ENCODE data around the gene TSHZ1.
A peak's percentile ranks its signal among the peaks of the same experiment; 100 is the strongest.

TSHZ1 gene

DNA sequence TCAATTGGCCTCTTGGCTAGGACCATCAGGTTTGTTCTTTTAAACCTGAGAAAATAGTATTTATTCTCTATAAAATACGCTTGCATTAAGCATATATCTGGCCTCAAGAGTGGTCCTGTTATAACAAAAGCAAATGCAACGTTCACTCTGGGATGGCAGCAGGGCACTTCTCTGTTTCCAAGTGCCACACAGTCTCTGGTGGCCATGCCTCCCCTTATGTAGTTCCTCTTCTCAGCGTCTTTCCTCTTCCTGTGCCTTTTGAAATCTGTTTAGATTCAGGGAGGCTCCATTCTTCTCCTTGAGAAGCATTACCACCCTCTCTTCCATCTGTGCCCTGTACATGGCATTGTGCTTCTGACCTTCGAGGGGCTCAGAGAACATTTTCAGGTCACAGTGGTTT lies 51.9 kb downstream of the TSHZ1 start:
- no peak overlapping the region for H3K4me3 ChIP-seq (ENCODE audit: low read depth, low read length)
- no peaks in the 10 kb centered on the region for H3K9me3 ChIP-seq (ENCODE audit: control insufficient read depth, insufficient read depth, low read depth, low read length)
- peaks cover 20% of the 10 kb centered on the region for H3K4me1 ChIP-seq (ENCODE audit: control insufficient read depth, insufficient read depth, low read length)
- H3K36me3 ChIP-seq (ENCODE audit: control insufficient read depth in 2 of 2, insufficient read depth in 1 of 2, low read length in 2 of 2) = no peaks in the 10 kb centered on the region
- no peak overlapping the region for H3K27ac ChIP-seq (ENCODE audit: extremely low read depth, low read depth, low read length)
- ChIA-PET CTCF (no interaction called here), POLR2A (no interaction called here)
- TF ChIP-seq KLF7 (tag by site-specific recombination; IDR thresholded peaks at IDR 0.05; ENCODE audit: borderline replicate concordance) = no peak

DNA sequence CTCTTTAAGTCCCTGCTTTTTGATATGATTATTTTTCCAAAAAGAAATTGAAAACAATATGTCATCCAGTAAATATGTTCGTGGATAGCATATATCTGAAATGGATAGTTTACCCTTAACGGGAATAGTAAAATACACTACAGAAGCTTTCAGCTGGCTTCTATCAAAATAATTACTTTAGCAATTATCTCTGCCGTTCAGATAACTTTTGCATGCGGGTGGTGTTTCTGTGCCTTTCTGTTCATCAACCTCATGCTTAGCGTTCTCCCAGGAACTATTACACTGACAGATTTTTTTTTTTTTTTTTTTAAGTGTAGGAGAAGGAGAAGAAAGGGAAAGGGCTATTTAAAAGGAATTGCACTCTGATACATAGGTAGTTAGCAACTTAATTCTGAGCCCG lies 53.6 kb downstream of the TSHZ1 start:
- Histone ChIP-seq H3K27ac (ENCODE audit: extremely low read depth, low read depth, low read length) (no peak overlapping the region), H3K4me1 (ENCODE audit: control insufficient read depth, insufficient read depth, low read length) (peaks cover 20% of the 10 kb centered on the region), H3K36me3 (ENCODE audit: control insufficient read depth in 2 of 2, insufficient read depth in 1 of 2, low read length in 2 of 2) (no peaks in the 10 kb centered on the region), H3K9me3 (ENCODE audit: control insufficient read depth, insufficient read depth, low read depth, low read length) (no peaks in the 10 kb centered on the region), H3K4me3 (ENCODE audit: low read depth, low read length) (no peak overlapping the region)
- ChIA-PET CTCF (interaction anchor here (0.7 to 1.4 kb wide), 2 partner anchors 54 to 215 kb away, joined by 4 to 5 read pairs; no protein-coding TSS in a partner anchor), POLR2A (no interaction called here)
- TF ChIP-seq ZNF549 (tag by site-specific recombination; IDR thresholded peaks at IDR 0.05) (no peak), TCF7L2 (IDR thresholded peaks at IDR 0.05; ENCODE audit: borderline replicate concordance, low read depth, low read length) (no peak), REPIN1 (tag by site-specific recombination; IDR thresholded peaks at IDR 0.05; ENCODE audit: low read depth) (no peak), SETDB1 (IDR thresholded peaks at IDR 0.05; ENCODE audit: insufficient read length, low read length) (no peak), ZNF785 (tag by site-specific recombination; IDR thresholded peaks at IDR 0.05) (no peak), ZBTB8A (tag by site-specific recombination; IDR thresholded peaks at IDR 0.05) (no peak), SP3 (tag by site-specific recombination; IDR thresholded peaks at IDR 0.05) (no peak), ZNF324 (tag by site-specific recombination; IDR thresholded peaks at IDR 0.05) (no peak), ZNF146 (tag by site-specific recombination; IDR thresholded peaks at IDR 0.05) (no peak), ZNF626 (tag by site-specific recombination; IDR thresholded peaks at IDR 0.05) (no peak), ZNF707 (tag by site-specific recombination; IDR thresholded peaks at IDR 0.05) (no peak), PRDM1 (tag by site-specific recombination; IDR thresholded peaks at IDR 0.05) (0 out of 2 replicates have a peak, but pooled peaks have one; percentile 12), GLIS1 (tag by site-specific recombination; IDR thresholded peaks at IDR 0.05) (peak; percentile 46), ZNF133 (tag by site-specific recombination; IDR thresholded peaks at IDR 0.05) (no peak), ZSCAN30 (tag by site-specific recombination; IDR thresholded peaks at IDR 0.05) (no peak), ZFP3 (tag by site-specific recombination; IDR thresholded peaks at IDR 0.05; ENCODE audit: low read depth) (no peak), ZNF596 (tag by site-specific recombination; IDR thresholded peaks at IDR 0.05) (no peak), ZNF16 (tag by site-specific recombination; IDR thresholded peaks at IDR 0.05; ENCODE audit: low read depth) (no peak), ZNF837 (tag by site-specific recombination; IDR thresholded peaks at IDR 0.05) (no peak), ZNF585B (tag by site-specific recombination; IDR thresholded peaks at IDR 0.05) (no peak), ZNF169 (tag by site-specific recombination; IDR thresholded peaks at IDR 0.05) (no peak), ZNF121 (tag by site-specific recombination; IDR thresholded peaks at IDR 0.05) (no peak), IKZF3 (tag by site-specific recombination; IDR thresholded peaks at IDR 0.05) (no peak), KLF7 (tag by site-specific recombination; IDR thresholded peaks at IDR 0.05; ENCODE audit: borderline replicate concordance) (no peak), ZNF416 (tag by site-specific recombination; IDR thresholded peaks at IDR 0.05) (no peak)
- TF ChIP-seq, protein P1, sequence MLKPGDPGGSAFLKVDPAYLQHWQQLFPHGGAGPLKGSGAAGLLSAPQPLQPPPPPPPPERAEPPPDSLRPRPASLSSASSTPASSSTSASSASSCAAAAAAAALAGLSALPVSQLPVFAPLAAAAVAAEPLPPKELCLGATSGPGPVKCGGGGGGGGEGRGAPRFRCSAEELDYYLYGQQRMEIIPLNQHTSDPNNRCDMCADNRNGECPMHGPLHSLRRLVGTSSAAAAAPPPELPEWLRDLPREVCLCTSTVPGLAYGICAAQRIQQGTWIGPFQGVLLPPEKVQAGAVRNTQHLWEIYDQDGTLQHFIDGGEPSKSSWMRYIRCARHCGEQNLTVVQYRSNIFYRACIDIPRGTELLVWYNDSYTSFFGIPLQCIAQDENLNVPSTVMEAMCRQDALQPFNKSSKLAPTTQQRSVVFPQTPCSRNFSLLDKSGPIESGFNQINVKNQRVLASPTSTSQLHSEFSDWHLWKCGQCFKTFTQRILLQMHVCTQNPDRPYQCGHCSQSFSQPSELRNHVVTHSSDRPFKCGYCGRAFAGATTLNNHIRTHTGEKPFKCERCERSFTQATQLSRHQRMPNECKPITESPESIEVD (tag by site-specific recombination; IDR thresholded peaks at IDR 0.05) = peak; percentile 30; the same call in 1 of the 2 replicates
- TF ChIP-seq, protein P2, sequence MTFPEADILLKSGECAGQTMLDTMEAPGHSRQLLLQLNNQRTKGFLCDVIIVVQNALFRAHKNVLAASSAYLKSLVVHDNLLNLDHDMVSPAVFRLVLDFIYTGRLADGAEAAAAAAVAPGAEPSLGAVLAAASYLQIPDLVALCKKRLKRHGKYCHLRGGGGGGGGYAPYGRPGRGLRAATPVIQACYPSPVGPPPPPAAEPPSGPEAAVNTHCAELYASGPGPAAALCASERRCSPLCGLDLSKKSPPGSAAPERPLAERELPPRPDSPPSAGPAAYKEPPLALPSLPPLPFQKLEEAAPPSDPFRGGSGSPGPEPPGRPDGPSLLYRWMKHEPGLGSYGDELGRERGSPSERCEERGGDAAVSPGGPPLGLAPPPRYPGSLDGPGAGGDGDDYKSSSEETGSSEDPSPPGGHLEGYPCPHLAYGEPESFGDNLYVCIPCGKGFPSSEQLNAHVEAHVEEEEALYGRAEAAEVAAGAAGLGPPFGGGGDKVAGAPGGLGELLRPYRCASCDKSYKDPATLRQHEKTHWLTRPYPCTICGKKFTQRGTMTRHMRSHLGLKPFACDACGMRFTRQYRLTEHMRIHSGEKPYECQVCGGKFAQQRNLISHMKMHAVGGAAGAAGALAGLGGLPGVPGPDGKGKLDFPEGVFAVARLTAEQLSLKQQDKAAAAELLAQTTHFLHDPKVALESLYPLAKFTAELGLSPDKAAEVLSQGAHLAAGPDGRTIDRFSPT (tag by site-specific recombination; IDR thresholded peaks at IDR 0.05) = no peak
- TF ChIP-seq, protein P3, sequence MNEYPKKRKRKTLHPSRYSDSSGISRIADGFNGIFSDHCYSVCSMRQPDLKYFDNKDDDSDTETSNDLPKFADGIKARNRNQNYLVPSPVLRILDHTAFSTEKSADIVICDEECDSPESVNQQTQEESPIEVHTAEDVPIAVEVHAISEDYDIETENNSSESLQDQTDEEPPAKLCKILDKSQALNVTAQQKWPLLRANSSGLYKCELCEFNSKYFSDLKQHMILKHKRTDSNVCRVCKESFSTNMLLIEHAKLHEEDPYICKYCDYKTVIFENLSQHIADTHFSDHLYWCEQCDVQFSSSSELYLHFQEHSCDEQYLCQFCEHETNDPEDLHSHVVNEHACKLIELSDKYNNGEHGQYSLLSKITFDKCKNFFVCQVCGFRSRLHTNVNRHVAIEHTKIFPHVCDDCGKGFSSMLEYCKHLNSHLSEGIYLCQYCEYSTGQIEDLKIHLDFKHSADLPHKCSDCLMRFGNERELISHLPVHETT (tag by site-specific recombination; IDR thresholded peaks at IDR 0.05) = no peak
- TF ChIP-seq, protein P4, sequence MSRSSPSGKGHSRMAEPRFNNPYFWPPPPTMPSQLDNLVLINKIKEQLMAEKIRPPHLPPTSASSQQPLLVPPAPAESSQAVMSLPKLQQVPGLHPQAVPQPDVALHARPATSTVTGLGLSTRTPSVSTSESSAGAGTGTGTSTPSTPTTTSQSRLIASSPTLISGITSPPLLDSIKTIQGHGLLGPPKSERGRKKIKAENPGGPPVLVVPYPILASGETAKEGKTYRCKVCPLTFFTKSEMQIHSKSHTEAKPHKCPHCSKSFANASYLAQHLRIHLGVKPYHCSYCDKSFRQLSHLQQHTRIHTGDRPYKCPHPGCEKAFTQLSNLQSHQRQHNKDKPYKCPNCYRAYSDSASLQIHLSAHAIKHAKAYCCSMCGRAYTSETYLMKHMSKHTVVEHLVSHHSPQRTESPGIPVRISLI (tag by site-specific recombination; IDR thresholded peaks at IDR 0.05) = 0 out of 2 replicates have a peak, but pooled peaks have one; percentile 43
- TF ChIP-seq, protein P5, sequence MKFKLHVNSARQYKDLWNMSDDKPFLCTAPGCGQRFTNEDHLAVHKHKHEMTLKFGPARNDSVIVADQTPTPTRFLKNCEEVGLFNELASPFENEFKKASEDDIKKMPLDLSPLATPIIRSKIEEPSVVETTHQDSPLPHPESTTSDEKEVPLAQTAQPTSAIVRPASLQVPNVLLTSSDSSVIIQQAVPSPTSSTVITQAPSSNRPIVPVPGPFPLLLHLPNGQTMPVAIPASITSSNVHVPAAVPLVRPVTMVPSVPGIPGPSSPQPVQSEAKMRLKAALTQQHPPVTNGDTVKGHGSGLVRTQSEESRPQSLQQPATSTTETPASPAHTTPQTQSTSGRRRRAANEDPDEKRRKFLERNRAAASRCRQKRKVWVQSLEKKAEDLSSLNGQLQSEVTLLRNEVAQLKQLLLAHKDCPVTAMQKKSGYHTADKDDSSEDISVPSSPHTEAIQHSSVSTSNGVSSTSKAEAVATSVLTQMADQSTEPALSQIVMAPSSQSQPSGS (tag by site-specific recombination; IDR thresholded peaks at IDR 0.05; ENCODE audit: low read depth) = no peak

All from HEK293 (cell line).